Measurements from ENCODE around the gene MYO9B.
"Not testable (repeated sequence)": the region's sequence is repeated elsewhere in the genome, so short reads cannot be mapped to it uniquely, and the experiment has no call there.

The MYO9B gene

GRCh38 chr19:17155251-17155650 lies 79.7 kb downstream of the MYO9B start:
- DNase-seq, result no peak

- DNase-seq, result no peak
Measured at GRCh38 chr19:17156296-17156946, 80.8 kb downstream of the MYO9B start.

GRCh38 chr19:17156947-17157302 lies 81.3 kb downstream of the MYO9B start:
- DNase-seq, result no peak

GRCh38 chr19:17158584-17158983 lies 83.0 kb downstream of the MYO9B start:
- no peak for DNase-seq

- DNase-seq, result no peak
Measured at GRCh38 chr19:17159466-17160393, 84.2 kb downstream of the MYO9B start.

- no peak for DNase-seq
Measured at GRCh38 chr19:17160908-17161307, 85.3 kb downstream of the MYO9B start.

- DNase-seq, result not testable (repeated sequence)
Measured at GRCh38 chr19:17162131-17162530, 86.6 kb downstream of the MYO9B start.

- DNase-seq, result no peak
Measured at GRCh38 chr19:17162580-17162979, 87.0 kb downstream of the MYO9B start.

GRCh38 chr19:17163652-17164051 lies 88.1 kb downstream of the MYO9B start:
- no peak for DNase-seq

- DNase-seq, result no peak
Measured at GRCh38 chr19:17164639-17165038, 89.1 kb downstream of the MYO9B start.

GRCh38 chr19:17165715-17166114 lies 90.1 kb downstream of the MYO9B start:
- no peak for DNase-seq

GRCh38 chr19:17170538-17171297 lies 95.1 kb downstream of the MYO9B start:
- no peak for DNase-seq

- no peak for DNase-seq
Measured at GRCh38 chr19:17171874-17172273, 96.3 kb downstream of the MYO9B start.

GRCh38 chr19:17172624-17173345 lies 97.2 kb downstream of the MYO9B start:
- DNase-seq, result no peak

- DNase-seq, result no peak
Measured at GRCh38 chr19:17178291-17178690, 102.7 kb downstream of the MYO9B start.

GRCh38 chr19:17180997-17181702 lies 105.6 kb downstream of the MYO9B start:
- DNase-seq, result no peak

GRCh38 chr19:17183271-17183761 lies 107.7 kb downstream of the MYO9B start:
- no peak for DNase-seq

GRCh38 chr19:17183858-17184321 lies 108.3 kb downstream of the MYO9B start:
- no peak for DNase-seq

GRCh38 chr19:17184371-17184841 lies 108.8 kb downstream of the MYO9B start:
- DNase-seq, result no peak

GRCh38 chr19:17185590-17185989 lies 110.0 kb downstream of the MYO9B start:
- no peak for DNase-seq

GRCh38 chr19:17191736-17192135 lies 116.2 kb downstream of the MYO9B start:
- DNase-seq, result not testable (repeated sequence)

GRCh38 chr19:17192751-17193150 lies 117.2 kb downstream of the MYO9B start:
- no peak for DNase-seq
